Posterior cingulate gyrus (tissue), 11 donors: Measurements from ENCODE around the gene GLCE.
"Not testable (repeated sequence)": the region's sequence is repeated elsewhere in the genome, so short reads cannot be mapped to it uniquely, and the experiment has no call there.

ENCODE experiments used
- DNase-seq, 10 donors: peaks; one replicate each; pipeline versions ENCODE4 v3.0.0 to v3.0.0-alpha.2; 2020 to 2021; ENCODE audit warnings: mixed read lengths in 3 of 10
- intact Hi-C: fragments of 100-400 bp; cut with DNase I; formaldehyde crosslinking; loops from one replicate; pipeline ENCODE4 v1.15.1; 2023

The GLCE gene

DNA sequence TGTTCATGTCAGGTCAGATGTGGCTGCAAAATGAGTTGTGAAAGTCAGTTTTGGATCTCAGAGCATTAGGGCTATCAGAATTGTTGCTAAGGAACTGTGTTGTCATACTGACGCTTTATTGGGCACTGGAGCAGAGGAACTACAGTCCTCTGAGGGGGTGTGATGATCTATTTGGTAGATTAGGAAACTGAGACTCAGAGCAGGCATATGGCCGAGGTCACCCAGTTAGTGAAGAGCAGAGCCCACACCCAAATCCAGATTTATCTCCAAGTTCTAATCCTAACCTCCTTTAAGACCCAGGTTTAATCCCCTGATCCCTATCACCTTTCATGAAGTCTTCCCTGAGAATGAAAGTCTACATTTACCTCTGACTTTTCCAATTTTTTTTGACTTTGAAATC is 25.6 kb upstream of the GLCE start:
- no peak for DNase-seq
- intact Hi-C loops = no loop called here

DNA sequence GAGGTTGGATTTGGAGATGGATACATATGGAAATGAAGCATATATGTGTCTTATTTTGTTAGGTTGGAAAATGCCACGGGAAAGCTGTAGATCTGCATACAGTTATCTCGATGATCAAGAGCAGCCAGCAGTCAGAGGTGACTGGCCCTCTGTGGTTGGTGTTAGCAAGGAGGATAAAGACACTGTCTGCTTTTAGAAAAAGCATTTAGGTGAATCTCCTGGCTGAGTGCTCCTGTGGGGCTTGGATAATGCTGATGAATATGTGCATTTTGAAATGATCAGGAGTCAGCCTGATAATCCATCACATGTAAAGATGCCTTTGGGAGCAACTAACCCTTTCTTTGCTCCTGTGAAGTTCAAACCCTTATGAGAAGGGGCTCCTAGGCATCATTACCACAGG is 24.9 kb upstream of the GLCE start:
- DNase-seq = no peak
- intact Hi-C loops = no loop called here

DNA sequence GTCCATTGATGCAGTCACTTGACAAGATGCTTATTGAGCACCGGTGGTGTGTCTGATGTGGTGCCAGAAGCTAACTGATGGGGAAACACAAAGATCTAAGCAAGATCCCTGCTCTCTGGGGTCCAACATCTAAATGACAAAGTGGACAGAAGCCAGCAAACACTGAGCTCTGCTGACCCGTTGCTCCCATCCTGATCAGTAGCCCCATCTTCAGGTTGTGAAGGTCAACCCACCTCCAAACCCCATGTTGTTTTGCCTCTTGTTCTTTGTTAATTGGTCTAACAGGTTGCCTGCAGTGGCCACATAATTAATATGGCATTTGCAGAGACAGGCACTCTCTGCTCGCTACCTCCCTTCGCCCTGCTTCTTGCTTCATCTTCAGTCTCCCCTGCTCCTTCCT is 21.5 kb upstream of the GLCE start:
- intact Hi-C loops = no loop called here
- DNase-seq = no peak

DNA sequence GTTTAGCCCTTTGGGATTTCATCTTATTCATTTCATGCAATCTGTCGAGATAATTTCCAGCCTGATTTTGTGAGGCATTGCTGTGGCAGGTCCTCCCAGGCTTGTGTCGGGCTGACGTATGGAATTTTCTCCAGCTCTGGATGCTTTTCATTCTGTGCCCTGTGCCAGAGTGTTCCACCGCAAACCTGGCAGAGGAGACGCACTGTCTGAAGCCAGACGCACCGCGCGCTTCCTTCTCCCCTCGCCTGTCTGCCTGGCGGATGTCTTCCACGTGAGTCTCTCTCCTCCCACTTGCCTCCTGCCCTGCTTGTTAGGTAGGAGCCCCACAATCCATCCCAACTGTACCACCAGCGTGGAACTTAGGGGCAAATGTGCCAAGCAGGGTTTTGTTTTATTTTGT is 20.1 kb upstream of the GLCE start:
- DNase-seq = peak in 1 of 10 donors; percentile 14
- intact Hi-C loops = no loop called here

DNA sequence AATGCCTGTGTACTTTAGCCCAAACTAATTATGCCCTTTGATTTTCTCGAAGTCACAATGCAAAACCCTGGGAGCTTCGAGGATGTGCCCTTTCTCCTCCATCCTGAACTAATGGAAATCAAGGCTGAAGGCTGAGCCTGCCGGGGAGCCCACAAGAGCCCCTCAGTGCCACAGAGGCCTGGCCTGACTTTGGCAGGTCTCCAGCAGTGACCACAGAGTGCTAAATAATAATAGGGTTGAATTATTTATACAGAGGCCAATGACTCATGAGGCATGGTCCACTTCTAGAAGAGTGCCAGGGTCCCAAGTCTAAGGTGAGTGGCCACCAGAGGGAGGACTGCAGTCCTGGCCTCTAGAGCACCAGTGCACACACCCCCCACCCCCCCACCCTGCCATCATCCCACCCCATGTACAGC is 19.1 kb upstream of the GLCE start:
- DNase-seq = no peak
- intact Hi-C loops = no loop called here

DNA sequence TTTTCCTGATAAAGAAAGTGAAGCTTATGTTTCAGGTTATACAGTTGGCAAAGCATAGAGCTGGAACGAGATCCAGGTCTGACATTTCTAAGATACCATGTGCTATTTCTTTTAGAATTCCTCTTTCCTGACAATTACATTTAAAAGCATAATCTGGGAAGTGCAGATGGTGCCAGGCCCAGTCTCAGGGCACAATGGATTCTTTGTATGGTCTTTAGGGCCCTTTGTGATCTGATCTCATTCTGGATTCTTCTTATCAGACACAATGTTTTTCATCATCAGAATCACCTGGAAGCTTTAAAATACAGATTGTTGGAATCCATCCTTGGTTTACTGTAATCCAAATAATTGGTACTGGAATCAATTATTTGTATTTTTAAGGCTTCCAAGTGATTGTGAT is 18.6 kb upstream of the GLCE start:
- no peak for DNase-seq
- intact Hi-C loops = no loop called here

DNA sequence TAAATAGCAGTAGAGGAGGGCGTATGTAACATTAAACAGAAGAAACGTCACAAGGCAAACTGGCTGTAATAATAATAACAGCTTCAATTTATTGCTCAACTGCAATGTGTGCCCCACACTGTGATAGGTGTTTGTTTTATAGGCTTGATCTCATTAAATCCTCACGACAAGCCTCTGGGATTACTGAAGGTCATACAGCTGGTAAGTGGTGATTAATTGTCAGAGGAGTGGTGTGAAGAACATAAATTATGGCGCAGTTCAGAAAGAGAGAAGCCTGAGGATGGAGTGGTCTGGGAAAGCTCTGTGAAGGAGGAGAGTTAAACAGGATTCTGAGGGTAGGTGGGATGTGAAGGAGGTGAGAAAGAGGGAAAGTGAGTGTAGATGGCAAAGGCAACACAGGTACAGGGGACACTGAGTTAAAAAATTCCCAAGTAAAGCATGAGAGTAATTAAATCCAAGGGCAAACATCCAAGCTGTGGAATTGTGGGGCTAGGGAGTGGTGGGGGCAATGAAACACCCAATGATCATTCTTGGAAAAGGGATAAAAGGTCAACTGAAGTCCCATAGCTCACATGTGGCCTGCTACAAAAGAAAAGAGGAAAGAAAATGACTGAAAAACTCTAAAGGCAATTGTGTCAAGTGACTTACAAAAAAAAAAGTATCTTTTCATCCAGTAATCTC is 16.5 kb upstream of the GLCE start:
- intact Hi-C loops = no loop called here
- DNase-seq = no peak

DNA sequence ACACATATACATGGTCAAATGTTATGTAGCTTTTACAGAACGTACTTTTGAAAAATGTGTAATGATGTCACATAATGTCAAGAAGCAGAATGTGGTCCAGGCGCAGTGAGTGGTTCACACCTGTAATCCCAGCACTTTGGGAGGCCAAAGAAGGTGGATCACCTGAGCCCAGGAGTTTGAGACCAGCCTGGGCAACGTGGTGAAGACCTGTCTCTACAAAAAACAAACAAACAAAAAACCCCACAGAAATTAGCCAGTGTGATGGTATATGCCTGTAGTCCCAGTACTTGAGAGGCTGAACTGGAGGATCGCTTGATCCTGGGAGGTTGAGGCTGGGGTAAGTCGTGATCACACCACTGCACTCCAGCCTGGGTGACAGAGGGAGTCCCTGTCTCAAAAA is 15.9 kb upstream of the GLCE start:
- DNase-seq = no peak
- intact Hi-C loops = no loop called here

DNA sequence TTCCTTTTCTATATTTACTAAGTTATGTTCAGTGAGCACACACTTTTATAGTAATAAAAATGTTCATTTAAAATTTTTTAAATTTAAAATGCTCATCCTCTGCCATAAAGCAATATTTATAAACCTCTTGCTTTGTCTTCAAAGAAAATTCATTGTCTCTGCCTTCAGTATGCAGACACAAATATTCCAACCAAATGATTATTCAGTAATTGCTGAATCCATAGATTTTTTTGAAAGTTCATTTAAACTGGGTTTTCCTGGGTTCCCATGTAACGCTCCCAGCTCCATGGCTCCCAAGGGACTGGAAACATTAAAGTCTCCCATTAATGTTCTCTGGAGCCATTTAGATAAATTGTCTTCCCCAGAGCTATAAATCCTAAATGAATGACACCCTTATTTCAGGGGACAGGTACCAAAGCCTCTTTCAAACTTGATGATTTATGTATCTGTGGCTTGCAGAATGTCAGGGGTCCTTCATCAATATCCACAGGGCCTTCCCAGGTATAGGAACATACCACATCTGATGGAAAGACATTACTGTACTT is 15.2 kb upstream of the GLCE start:
- DNase-seq = no peak
- intact Hi-C loops = no loop called here

DNA sequence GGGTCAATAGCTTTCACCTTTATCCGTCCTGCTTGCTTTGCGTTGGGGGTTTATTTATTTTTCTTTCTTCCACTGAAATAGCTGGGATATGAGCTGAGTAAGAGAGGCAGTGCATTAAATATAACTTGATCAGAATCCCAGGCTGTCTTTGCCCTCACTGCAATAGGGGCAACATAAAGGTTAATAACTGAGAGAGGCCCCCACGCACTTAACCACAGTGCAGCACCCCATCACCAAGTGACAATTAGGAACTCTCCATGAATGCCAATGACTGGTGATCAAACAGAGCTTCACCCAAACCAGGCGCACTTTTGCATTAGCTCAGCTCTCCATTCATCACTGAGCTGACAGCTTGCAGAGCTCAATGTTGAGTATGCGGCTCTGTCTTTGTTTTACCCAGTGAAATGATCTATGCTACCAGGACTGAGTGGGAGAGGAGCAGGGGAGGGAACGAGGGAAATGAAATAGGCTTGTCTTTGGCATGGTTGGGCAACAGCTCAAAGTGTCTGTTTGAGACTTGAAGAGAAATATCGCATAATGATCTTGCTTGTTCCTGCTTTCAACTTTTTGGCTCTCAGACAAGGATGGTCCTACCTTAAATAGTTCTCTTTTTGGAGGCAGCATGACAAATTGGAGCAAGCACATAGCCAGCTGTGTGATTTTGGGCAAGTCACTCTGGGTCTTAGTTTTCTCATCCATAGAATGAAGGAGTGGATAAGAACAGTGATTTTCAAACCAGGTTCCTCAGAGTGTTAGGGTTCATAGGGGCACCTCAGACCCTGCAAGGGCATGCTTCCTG is 14.5 kb upstream of the GLCE start:
- intact Hi-C loops = no loop called here
- DNase-seq = peak in 2 of 10 donors; percentile 9 to 22

DNA sequence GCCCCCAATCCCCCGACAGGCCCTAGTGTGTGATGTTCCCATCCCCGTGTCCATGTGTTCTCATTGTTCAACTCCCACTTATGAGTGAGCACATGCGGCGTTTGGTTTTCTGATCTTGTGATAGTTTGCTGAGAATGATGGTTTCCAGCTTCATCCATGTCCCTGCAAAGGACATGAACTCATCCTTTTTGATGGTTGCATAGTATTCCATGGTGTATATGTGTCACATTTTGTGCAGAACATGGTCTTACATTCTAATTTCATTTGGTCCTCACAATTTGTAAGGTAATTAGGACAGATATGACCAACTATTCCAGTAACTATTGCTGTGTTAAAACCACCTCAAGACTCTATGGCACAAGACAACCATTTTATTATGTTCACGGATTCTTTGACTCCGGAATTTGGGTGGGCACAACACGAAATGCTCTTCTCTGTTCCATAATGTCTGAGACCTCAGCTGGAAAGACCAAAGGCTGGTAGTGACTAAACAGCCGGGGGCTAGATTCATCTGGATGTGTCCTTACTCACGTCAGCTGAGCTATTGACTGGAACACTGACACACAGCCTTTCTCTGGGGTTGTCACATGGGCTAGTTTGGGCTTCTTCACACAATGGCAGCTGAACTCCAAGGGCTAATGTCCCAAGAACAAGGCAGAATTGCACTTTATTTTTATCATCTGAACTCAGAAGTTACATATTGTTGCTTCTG is 13.6 kb upstream of the GLCE start:
- DNase-seq = no peak
- intact Hi-C loops = no loop called here

DNA sequence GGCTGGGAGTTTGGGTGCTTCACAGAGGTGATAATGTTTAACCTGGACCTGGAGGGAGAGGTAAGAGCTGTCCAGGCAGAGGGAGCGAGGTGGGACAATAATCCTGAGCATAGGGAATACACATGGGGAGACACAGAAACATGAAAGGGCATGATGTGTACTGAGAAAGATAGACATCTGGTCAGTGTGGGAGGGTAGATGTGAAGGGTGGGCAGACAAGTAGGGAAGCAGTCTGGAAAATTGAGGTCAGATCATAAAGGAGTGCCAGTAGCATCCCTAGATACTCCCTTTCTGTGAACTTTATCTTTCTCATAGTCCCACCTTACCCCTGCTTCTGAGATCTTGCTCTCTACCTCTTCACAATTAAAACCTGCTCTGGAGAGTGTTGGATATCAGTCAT is 12.0 kb upstream of the GLCE start:
- DNase-seq = no peak
- intact Hi-C loops = no loop called here

DNA sequence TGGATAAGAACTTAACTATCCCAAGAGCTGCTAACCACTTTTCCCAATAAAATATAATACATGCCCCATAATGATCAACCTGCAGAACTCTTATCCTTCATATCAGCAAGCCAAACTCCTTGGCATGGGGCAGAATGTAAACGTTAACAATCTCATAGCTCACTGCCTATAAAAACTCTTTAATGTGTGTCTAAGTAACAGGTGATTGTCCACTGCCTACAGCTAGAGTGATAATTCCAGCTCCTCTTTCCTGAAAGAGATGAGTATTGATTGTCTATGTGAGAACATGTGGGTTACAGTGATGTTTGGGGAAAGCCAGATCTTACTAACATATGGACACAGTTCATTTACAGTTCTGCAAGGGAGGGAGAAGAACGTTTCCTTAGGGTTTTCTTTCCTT is 11.3 kb upstream of the GLCE start:
- intact Hi-C loops = no loop called here

DNA sequence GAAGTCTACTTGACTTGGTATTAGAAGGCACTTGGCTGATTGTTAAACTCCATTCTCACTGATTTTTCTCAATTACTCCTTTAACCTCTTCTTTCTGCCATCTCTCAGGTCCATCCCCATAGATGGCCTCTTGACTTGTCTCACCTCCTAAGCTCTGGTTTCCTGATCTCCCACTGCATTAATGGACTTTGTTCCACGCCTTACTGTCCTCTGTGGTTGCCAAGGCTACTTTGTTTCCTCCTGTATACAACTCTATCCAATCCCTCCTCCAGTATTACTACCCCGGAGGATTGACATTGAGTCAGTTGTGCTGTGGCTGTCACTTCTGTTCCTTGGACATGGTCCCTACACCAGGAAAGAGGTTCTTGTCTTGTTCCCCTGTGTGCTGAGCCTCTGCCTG is 10.6 kb upstream of the GLCE start:
- intact Hi-C loops = no loop called here
- no peak for DNase-seq

More for the DNA sequence above, 11.3 kb upstream of the GLCE start:
- no peak for DNase-seq

DNA sequence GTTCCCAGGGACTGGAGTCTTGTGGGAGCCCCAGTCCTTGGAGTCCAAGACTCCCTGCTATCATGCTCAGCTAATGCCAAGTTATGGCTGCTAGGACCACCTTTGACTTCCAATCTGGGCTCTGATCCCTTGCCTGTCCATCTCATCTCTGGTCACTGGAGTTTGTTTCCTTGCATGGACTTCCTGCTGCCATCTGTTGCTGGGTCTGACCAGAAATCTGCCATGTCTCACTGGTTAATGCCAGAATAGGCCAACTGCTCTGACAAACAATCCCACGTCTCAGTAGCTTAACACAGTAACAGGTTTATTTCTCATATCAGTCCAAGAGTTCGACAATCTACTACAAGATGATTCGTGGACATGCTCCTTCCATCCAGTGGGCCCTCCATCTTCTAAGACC is 10.1 kb upstream of the GLCE start:
- intact Hi-C loops = no loop called here
- no peak for DNase-seq

DNA sequence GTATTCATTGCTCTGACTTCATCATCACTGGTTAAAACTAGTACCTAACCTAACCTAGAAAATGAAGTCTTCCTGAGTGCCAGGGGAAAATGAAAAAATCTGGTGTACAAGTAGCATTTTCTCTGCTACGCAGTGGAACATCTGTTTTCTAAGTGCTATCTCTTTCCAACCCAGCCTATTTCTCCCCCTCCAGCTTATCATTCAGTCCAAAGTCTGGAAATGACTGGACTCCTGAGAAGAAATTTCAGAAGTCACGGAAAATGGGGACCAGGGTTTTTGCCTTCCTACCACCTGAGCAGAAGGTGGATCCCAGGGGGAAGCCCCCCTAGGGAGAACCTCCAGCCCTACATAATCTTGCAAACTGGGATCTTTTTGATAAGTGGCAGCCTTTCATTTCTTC is 9.6 kb upstream of the GLCE start:
- no peak for DNase-seq
- intact Hi-C loops = no loop called here

DNA sequence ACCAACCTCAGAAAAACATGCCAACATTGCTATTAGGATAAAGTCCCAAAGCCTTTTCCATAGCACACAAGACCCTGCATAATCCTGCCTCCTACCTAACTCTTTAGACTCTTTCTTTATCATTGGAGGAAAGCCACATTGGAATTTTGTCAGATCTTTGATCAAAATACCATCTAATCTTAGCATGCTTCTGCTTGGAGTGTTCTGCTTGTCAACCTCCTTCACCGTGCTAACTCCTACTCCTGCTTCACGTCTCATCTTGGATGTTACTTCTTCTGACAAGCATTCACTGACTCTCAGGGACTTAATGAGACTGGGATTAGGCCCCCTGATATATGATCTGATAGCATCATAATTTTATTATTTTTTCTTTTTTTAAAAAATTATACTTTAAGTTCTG is 7.4 kb upstream of the GLCE start:
- intact Hi-C loops = no loop called here
- DNase-seq = no peak

DNA sequence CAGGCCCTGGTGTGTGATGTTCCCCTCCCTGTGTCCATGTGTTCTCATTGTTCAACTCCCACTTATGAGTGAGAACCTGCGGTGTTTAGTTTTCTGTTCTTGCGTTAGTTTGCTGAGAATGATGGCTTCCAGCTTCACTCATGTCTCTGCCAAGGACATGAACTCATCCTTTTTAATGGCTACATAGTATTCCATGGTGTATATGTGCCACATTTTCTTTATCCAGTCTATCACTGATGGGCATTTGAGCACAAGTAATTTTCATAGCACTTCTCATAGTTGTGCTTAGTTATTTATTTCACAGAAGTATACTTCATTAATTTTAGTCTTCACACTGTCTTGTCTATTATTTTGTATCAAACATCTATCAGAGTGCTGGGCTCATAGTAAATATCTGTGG is 6.8 kb upstream of the GLCE start:
- intact Hi-C loops, DNase-seq: not testable (repeated sequence)

DNA sequence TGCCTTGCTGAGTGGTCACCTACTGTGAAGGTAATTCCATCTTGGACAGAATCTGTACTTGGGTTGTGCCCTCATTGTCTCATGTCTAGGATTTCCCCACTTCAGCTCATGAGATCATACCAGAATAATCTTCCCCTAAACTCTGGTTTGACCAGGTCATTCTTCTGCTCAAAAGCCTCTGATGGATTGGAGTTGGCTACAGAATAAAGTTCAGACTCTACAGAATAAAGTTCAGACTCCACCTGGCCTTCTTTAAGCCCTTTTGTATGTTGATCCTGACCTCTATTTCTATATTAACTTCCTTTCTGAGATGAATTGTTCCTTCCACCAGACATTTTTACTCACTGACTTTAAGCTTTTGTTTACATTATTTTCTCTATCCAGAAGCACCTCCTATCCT is 6.4 kb upstream of the GLCE start:
- no peak for DNase-seq
- intact Hi-C loops = no loop called here

DNA sequence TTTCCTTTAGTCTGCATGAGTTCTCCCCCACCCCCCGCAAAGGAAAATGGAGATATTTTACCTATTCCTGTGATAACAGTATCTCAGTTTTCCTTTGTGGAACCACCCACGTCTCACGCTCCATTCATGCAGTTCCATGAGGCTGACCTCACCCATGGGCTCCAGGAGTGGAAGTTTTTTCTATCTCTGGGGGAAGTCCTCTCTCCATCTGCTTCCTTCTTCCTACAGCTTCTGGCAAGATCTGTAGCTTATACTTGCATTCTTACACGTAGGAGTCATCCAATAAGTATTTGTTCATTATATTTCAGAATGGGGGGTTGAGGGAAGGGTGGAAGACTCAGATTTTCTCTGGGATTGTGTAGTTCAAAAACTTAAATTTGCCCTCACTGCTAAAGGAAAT is 5.8 kb upstream of the GLCE start:
- DNase-seq = peak in 1 of 10 donors; percentile 31
- intact Hi-C loops = no loop called here

DNA sequence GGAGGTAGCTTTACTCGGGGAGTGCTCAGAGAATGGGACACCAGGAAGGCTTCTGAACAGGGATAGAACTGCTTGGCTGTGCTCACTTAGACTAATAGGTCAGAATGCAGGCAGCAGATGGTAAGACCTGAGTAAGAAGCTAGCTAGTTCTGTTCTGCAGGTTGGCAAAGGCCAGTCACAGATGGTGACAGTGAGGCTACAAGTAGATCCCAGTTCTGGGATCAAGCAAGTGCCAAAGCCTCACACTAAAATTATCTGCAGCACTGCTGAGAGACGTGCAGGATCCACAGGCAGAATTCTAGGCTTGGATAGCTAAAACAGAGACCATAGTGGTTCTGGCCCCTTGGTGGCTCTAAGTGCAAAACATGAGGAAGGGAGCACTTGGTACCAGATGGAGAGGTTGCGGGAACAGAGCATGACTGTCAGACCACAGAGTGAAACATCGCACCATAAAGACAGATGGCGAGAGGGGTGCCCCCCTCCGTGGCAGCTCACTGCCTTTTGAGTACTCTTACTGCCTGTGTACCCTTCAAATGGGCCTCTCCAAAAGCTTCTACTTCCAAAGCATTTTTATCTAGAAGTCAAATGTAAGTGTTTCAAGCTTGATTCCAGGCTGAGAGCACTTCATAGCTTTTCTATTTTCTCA is 3.6 kb upstream of the GLCE start:
- intact Hi-C loops = no loop called here
- DNase-seq = peak in 3 of 10 donors; percentile 13 to 84 (median 25)
